Measurements from ENCODE around the gene LCNL1.

LCNL1 gene

GRCh38 chr9:137015540-137015930 is 32.7 kb downstream of the LCNL1 start:
- no peak overlapping the region for H3K27ac ChIP-seq
- TF ChIP-seq, protein P1, sequence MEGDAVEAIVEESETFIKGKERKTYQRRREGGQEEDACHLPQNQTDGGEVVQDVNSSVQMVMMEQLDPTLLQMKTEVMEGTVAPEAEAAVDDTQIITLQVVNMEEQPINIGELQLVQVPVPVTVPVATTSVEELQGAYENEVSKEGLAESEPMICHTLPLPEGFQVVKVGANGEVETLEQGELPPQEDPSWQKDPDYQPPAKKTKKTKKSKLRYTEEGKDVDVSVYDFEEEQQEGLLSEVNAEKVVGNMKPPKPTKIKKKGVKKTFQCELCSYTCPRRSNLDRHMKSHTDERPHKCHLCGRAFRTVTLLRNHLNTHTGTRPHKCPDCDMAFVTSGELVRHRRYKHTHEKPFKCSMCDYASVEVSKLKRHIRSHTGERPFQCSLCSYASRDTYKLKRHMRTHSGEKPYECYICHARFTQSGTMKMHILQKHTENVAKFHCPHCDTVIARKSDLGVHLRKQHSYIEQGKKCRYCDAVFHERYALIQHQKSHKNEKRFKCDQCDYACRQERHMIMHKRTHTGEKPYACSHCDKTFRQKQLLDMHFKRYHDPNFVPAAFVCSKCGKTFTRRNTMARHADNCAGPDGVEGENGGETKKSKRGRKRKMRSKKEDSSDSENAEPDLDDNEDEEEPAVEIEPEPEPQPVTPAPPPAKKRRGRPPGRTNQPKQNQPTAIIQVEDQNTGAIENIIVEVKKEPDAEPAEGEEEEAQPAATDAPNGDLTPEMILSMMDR (IDR thresholded peaks at IDR 0.05) = no peak
- TF ChIP-seq ZFX (IDR thresholded peaks at IDR 0.05; ENCODE audit: borderline replicate concordance) = no peak

- TF ChIP-seq, protein P1 (IDR thresholded peaks at IDR 0.05) = no peak
- no peak for TF ChIP-seq ZFX (IDR thresholded peaks at IDR 0.05; ENCODE audit: borderline replicate concordance)
- H3K27ac ChIP-seq = no peak overlapping the region
These were observed 33.2 kb downstream of the LCNL1 start for GRCh38 chr9:137015976-137016375.

DNA sequence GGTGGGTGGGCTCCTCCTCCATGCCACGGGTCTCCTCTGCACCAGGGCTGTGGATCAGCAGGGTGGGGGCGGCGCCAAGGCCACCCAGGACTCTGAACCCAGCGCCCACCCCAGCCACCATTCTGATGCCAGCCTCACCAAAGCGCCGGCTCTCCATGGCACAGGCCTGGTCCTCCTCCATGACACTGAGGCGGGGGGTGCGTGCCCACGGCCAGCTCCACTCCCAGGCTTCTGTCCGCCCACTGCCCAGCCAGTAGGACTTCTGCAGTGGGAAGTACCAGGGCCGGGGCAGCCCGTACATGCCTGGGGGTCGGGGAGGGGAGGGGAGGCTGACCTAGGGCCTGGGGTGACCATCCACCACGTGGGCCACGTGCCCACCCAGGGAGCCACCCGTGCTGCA is 33.6 kb downstream of the LCNL1 start:
- TF ChIP-seq, protein P1 (IDR thresholded peaks at IDR 0.05) = no peak
- no peak for TF ChIP-seq ZFX (IDR thresholded peaks at IDR 0.05; ENCODE audit: borderline replicate concordance)
- no peak overlapping the region for H3K27ac ChIP-seq

GRCh38 chr9:137017071-137017470 is 34.3 kb downstream of the LCNL1 start:
- TF ChIP-seq, protein P1 (IDR thresholded peaks at IDR 0.05) = no peak
- TF ChIP-seq ZFX (IDR thresholded peaks at IDR 0.05; ENCODE audit: borderline replicate concordance) = no peak
- no peak overlapping the region for H3K27ac ChIP-seq

- no peak overlapping the region for H3K27ac ChIP-seq
- TF ChIP-seq ZFX (IDR thresholded peaks at IDR 0.05; ENCODE audit: borderline replicate concordance) = no peak
- TF ChIP-seq, protein P1 (IDR thresholded peaks at IDR 0.05) = no peak
These were observed 35.2 kb downstream of the LCNL1 start for GRCh38 chr9:137017791-137018497.

- no peak for TF ChIP-seq ZFX (IDR thresholded peaks at IDR 0.05; ENCODE audit: borderline replicate concordance)
- TF ChIP-seq, protein P1 (IDR thresholded peaks at IDR 0.05) = no peak
- no peak overlapping the region for H3K27ac ChIP-seq
These were observed 36.2 kb downstream of the LCNL1 start for GRCh38 chr9:137018761-137019559.
